GM23248 (cell line): Measurements from ENCODE around the gene OTP. TPM values are rescaled to one million over a fixed set of nuclear protein-coding genes. Genes with fewer than 3 reads are reported as not detected.

Experiments used
- DNase-seq: peaks from one replicate; pipeline ENCODE4 v3.0.0-alpha.2; 2015
- H2AFZ ChIP-seq: fragments of 200-600 bp; sonication (generic); 2 replicates; pipeline ENCODE4 v1.6.1; 2016; ENCODE audit warnings: antibody characterized with exemption
- H3F3A ChIP-seq: fragments of 200-600 bp; sonication (generic); 2 replicates; pipeline ENCODE4 v1.6.1; 2016; ENCODE audit warnings: mild to moderate bottlenecking, antibody characterized with exemption, mixed run types; ENCODE audit not compliant: insufficient read depth
- H3K27ac ChIP-seq: fragments of 200-600 bp; sonication (generic); 2 replicates; pipeline ENCODE4 v1.5.1; 2016; ENCODE audit warnings: mild to moderate bottlenecking
- H3K27me3 ChIP-seq: fragments of 200-600 bp; sonication (generic); replicated peaks from 2 replicates; pipeline ENCODE4 v1.6.1; 2016; ENCODE audit warnings: mild to moderate bottlenecking; ENCODE audit not compliant: insufficient read depth
- H3K36me3 ChIP-seq: fragments of 200-600 bp; sonication (generic); 2 replicates; pipeline ENCODE4 v1.6.1; 2016; ENCODE audit warnings: low read depth, mild to moderate bottlenecking
- H3K4me1 ChIP-seq: fragments of 200-600 bp; sonication (generic); 2 replicates; pipeline ENCODE4 v1.6.1; 2016; ENCODE audit warnings: mild to moderate bottlenecking; ENCODE audit not compliant: insufficient read depth
- H3K4me2 ChIP-seq: fragments of 200-600 bp; sonication (generic); one replicate; pipeline ENCODE4 v1.6.1; 2016; ENCODE audit warnings: mild to moderate bottlenecking; ENCODE audit not compliant: unreplicated experiment
- H3K4me3 ChIP-seq: fragments of 200-600 bp; sonication (generic); 2 replicates; pipeline ENCODE4 v1.5.1; 2016; ENCODE audit warnings: mild to moderate bottlenecking
- H3K79me2 ChIP-seq: fragments of 200-600 bp; sonication (generic); 2 replicates; pipeline ENCODE4 v1.6.1; 2016; ENCODE audit warnings: mild to moderate bottlenecking; ENCODE audit not compliant: insufficient read depth
- H3K9ac ChIP-seq: fragments of 200-600 bp; sonication (generic); 2 replicates; pipeline ENCODE4 v1.6.1; 2016; ENCODE audit warnings: mild to moderate bottlenecking
- H3K9me2 ChIP-seq: fragments of 200-600 bp; sonication (generic); 2 replicates; pipeline ENCODE4 v1.6.1; 2016; ENCODE audit warnings: mixed run types, mild to moderate bottlenecking, moderate library complexity; ENCODE audit not compliant: insufficient read depth
- H3K9me3 ChIP-seq: fragments of 200-600 bp; sonication (generic); one replicate; pipeline ENCODE4 v1.6.1; 2017; ENCODE audit warnings: low read depth
- H4K20me1 ChIP-seq: fragments of 200-600 bp; sonication (generic); 2 replicates; pipeline ENCODE4 v1.6.0; 2016; ENCODE audit not compliant: insufficient read depth
- EZH2 ChIP-seq: fragments of 200-600 bp; sonication (generic); IDR thresholded peaks from 2 replicates; pipeline ENCODE4 v1.6.1; 2018; ENCODE audit warnings: antibody characterized with exemption, mild to moderate bottlenecking; ENCODE audit not compliant: insufficient read depth, poor library complexity, severe bottlenecking
- EZH2phosphoT487 ChIP-seq: fragments of 200-600 bp; sonication (generic); IDR thresholded peaks from 2 replicates; pipeline ENCODE4 v1.6.1; 2018; ENCODE audit warnings: antibody characterized with exemption, moderate library complexity, mild to moderate bottlenecking, low read depth; ENCODE audit not compliant: insufficient read depth
- WGBS, 2 experiments: methylation state at CpG; one replicate each; pipeline ENCODE4 v1.1.6; 2015 to 2017; ENCODE audit warnings: low lambda C conversion rate in 2 of 2, low coverage in 1 of 2; ENCODE audit errors: missing lambda C conversion rate in 2 of 2; 5-methylcytosine and 5-hydroxymethylcytosine counted together
- in situ Hi-C: fragments of 300-500 bp; cut with MboI; formaldehyde crosslinking; loops from 2 replicates; pipeline ENCODE4 v1.15.0; 2020
- polyA plus RNA-seq: library from polyadenylated mRNA; unstranded; fragments of >200 nt; fragmentation: Nextera tagmentation; extraction: Ambion mirVana; gene quantifications from 2 replicates; pipeline ENCODE4 v1.2.1, GENCODE V29; 2016
- total RNA-seq: library from RNA; depleted of rRNA; stranded (reverse); fragments of >200 nt; shearing (Covaris generic); gene quantifications from 2 replicates; pipeline ENCODE4 v1.2.3, GENCODE V29; 2014

The OTP gene
- total and polyA plus RNA-seq, 2 experiments from 2014 or later, result not detected

- DNase-seq, result peak; percentile 8
- Histone ChIP-seq H3K4me2 (peak overlapping the region; percentile 59), H3K36me3 (no peaks in the 10 kb centered on the region), H3K9me3 (no peaks in the 10 kb centered on the region), H3K9ac (no peak overlapping the region), H2AFZ (peak overlapping the region; percentile 73), H3K9me2 (no peaks in the 10 kb centered on the region), H3K27ac (no peak overlapping the region), H3F3A (no peaks in the 10 kb centered on the region), H3K4me1 (no peaks in the 10 kb centered on the region), H3K27me3 (peaks cover 89% of the 10 kb centered on the region), H3K4me3 (peak overlapping the region; percentile 68; the same call in 1 of the 2 replicates), H4K20me1 (no peaks in the 10 kb centered on the region), H3K79me2 (no peaks in the 10 kb centered on the region)
- in situ Hi-C loops, result no loop called here
- 21 to 24% methylated on average over 13 of the region's 13 CpGs for WGBS, 2 experiments
- TF ChIP-seq EZH2 (no peak), EZH2phosphoT487 (no peak)
Measured at GRCh38 chr5:77628840-77629508, 9.5 kb downstream of the OTP start.

- no peak overlapping the region for H3K27ac ChIP-seq
- H3K9me2 ChIP-seq, result no peaks in the 10 kb centered on the region
- in situ Hi-C loops, result no loop called here
- no peaks in the 10 kb centered on the region for H3K4me1 ChIP-seq
- no peak overlapping the region for H3K9ac ChIP-seq
- 18 to 23% methylated on average over 29 to 44 of the region's 69 CpGs for WGBS, 2 experiments
- H3K4me3 ChIP-seq, result no peak overlapping the region
- no peak overlapping the region for H2AFZ ChIP-seq
- H3K27me3 ChIP-seq, result peaks cover 89% of the 10 kb centered on the region
- TF ChIP-seq EZH2phosphoT487 (no peak), EZH2 (no peak)
- H3K36me3 ChIP-seq, result no peaks in the 10 kb centered on the region
- H3K9me3 ChIP-seq, result no peaks in the 10 kb centered on the region
- no peak overlapping the region for H3K4me2 ChIP-seq
- no peak for DNase-seq
- H3K79me2 ChIP-seq, result no peaks in the 10 kb centered on the region
- H4K20me1 ChIP-seq, result no peaks in the 10 kb centered on the region
- no peaks in the 10 kb centered on the region for H3F3A ChIP-seq
Measured at GRCh38 chr5:77627869-77628674, 10.4 kb downstream of the OTP start.

GRCh38 chr5:77623203-77623740 lies 15.2 kb downstream of the OTP start:
- Histone ChIP-seq H3K9me3 (no peaks in the 10 kb centered on the region), H3K79me2 (no peaks in the 10 kb centered on the region), H3K27ac (no peak overlapping the region), H3K4me1 (no peaks in the 10 kb centered on the region), H2AFZ (no peak overlapping the region), H3K27me3 (peaks cover 71% of the 10 kb centered on the region), H3K9me2 (no peaks in the 10 kb centered on the region), H3K4me2 (no peak overlapping the region), H3F3A (no peaks in the 10 kb centered on the region), H3K36me3 (no peaks in the 10 kb centered on the region), H3K4me3 (no peak overlapping the region), H4K20me1 (no peaks in the 10 kb centered on the region), H3K9ac (no peak overlapping the region)
- WGBS, 2 experiments, result 30 to 36% methylated on average over 2 of the region's 2 CpGs
- no peak for DNase-seq
- no peak for TF ChIP-seq EZH2
- in situ Hi-C loops, result no loop called here

GRCh38 chr5:77621440-77621839 lies 17.1 kb downstream of the OTP start:
- Histone ChIP-seq H3K9ac (no peak overlapping the region), H3F3A (no peaks in the 10 kb centered on the region), H3K27me3 (peaks cover 54% of the 10 kb centered on the region), H3K9me2 (no peaks in the 10 kb centered on the region), H2AFZ (no peak overlapping the region), H3K79me2 (no peaks in the 10 kb centered on the region), H3K27ac (no peak overlapping the region), H3K9me3 (no peaks in the 10 kb centered on the region), H3K4me1 (no peaks in the 10 kb centered on the region), H3K4me2 (no peak overlapping the region), H3K4me3 (no peak overlapping the region), H3K36me3 (no peaks in the 10 kb centered on the region), H4K20me1 (no peaks in the 10 kb centered on the region)
- WGBS, 2 experiments, result 74 to 77% methylated on average over 5 of the region's 5 CpGs
- in situ Hi-C loops, result no loop called here
- no peak for DNase-seq
- no peak for TF ChIP-seq EZH2phosphoT487
- TF ChIP-seq EZH2, result no peak
